Stimulated activated memory B cell treated with anti-CD40 and anti-IgM and Interleukin-4, amounts not matched to agents 10 μg/mL and 1 μg/mL and 100 μg/mL, for 72 hours (primary cell): ENCODE results near the gene MPHOSPH9.
A peak's percentile ranks its signal among the peaks of the same experiment; 100 is the strongest.
"Not testable (repeated sequence)": the region's sequence is repeated elsewhere in the genome, so short reads cannot be mapped to it uniquely, and the experiment has no call there.

ENCODE experiments used
- ATAC-seq: fragments of 150-1000 bp; cut with Tn5 transposase; 2 replicates; pipeline ENCODE4 v1.10.0; 2021
- H3K27ac Mint-ChIP-seq: one replicate; pipeline ENCODE4 v1.8.0; 2022; ENCODE audit warnings: mild to moderate bottlenecking, mixed read lengths
- H3K27me3 Mint-ChIP-seq: one replicate; pipeline ENCODE4 v1.8.0; 2022; ENCODE audit warnings: mixed read lengths
- H3K36me3 Mint-ChIP-seq: one replicate; pipeline ENCODE4 v1.8.0; 2022; ENCODE audit warnings: mixed read lengths
- H3K4me1 Mint-ChIP-seq: one replicate; pipeline ENCODE4 v1.8.0; 2022; ENCODE audit warnings: mixed read lengths
- H3K4me3 Mint-ChIP-seq: one replicate; pipeline ENCODE4 v1.8.0; 2022; ENCODE audit warnings: mild to moderate bottlenecking, moderate library complexity, mixed read lengths
- H3K9me3 Mint-ChIP-seq: one replicate; pipeline ENCODE4 v1.8.0; 2022; ENCODE audit warnings: mixed read lengths

MPHOSPH9 gene

GRCh38 chr12:123265851-123266678 lies 33.1 kb upstream of the MPHOSPH9 start:
- no peak for ATAC-seq
- Mint-ChIP-seq H3K36me3 (peaks cover 15% of the 10 kb centered on the region), H3K27ac (no peak overlapping the region), H3K27me3 (no peaks in the 10 kb centered on the region), H3K4me3 (no peak overlapping the region), H3K4me1 (peaks cover 28% of the 10 kb centered on the region), H3K9me3 (no peaks in the 10 kb centered on the region)

GRCh38 chr12:123264642-123265041 lies 31.7 kb upstream of the MPHOSPH9 start:
- H3K27ac Mint-ChIP-seq, result peak overlapping the region; percentile 15
- H3K9me3 Mint-ChIP-seq, result no peaks in the 10 kb centered on the region
- no peaks in the 10 kb centered on the region for H3K27me3 Mint-ChIP-seq
- peak; percentile 13 for ATAC-seq
- H3K4me1 Mint-ChIP-seq, result peaks cover 19% of the 10 kb centered on the region
- no peak overlapping the region for H3K4me3 Mint-ChIP-seq
- peaks cover 27% of the 10 kb centered on the region for H3K36me3 Mint-ChIP-seq

GRCh38 chr12:123263196-123263817 lies 30.4 kb upstream of the MPHOSPH9 start:
- H3K9me3 Mint-ChIP-seq, result no peaks in the 10 kb centered on the region
- H3K4me1 Mint-ChIP-seq, result peaks cover 5% of the 10 kb centered on the region
- ATAC-seq, result no peak
- no peak overlapping the region for H3K4me3 Mint-ChIP-seq
- H3K36me3 Mint-ChIP-seq, result peaks cover 27% of the 10 kb centered on the region
- H3K27ac Mint-ChIP-seq, result no peak overlapping the region
- H3K27me3 Mint-ChIP-seq, result no peaks in the 10 kb centered on the region

- H3K4me1 Mint-ChIP-seq, result no peaks in the 10 kb centered on the region
- H3K36me3 Mint-ChIP-seq, result peaks cover 33% of the 10 kb centered on the region
- no peak for ATAC-seq
- no peaks in the 10 kb centered on the region for H3K27me3 Mint-ChIP-seq
- H3K27ac Mint-ChIP-seq, result no peak overlapping the region
- H3K9me3 Mint-ChIP-seq, result no peaks in the 10 kb centered on the region
- no peak overlapping the region for H3K4me3 Mint-ChIP-seq
Measured at GRCh38 chr12:123261196-123261595, 28.3 kb upstream of the MPHOSPH9 start.

- Mint-ChIP-seq H3K4me1 (no peaks in the 10 kb centered on the region), H3K4me3 (no peak overlapping the region), H3K9me3 (no peaks in the 10 kb centered on the region), H3K36me3 (peaks cover 37% of the 10 kb centered on the region), H3K27ac (no peak overlapping the region), H3K27me3 (no peaks in the 10 kb centered on the region)
- no peak for ATAC-seq
Measured at GRCh38 chr12:123260081-123260480, 27.1 kb upstream of the MPHOSPH9 start.

GRCh38 chr12:123258593-123258992 lies 25.7 kb upstream of the MPHOSPH9 start:
- Mint-ChIP-seq H3K4me1 (no peaks in the 10 kb centered on the region), H3K27ac (no peak overlapping the region), H3K27me3 (no peaks in the 10 kb centered on the region), H3K36me3 (peaks cover 40% of the 10 kb centered on the region), H3K9me3 (no peaks in the 10 kb centered on the region), H3K4me3 (no peak overlapping the region)
- ATAC-seq, result no peak

- Mint-ChIP-seq H3K4me3 (no peak overlapping the region), H3K27ac (no peak overlapping the region), H3K36me3 (peaks cover 38% of the 10 kb centered on the region), H3K9me3 (no peaks in the 10 kb centered on the region), H3K4me1 (peaks cover 19% of the 10 kb centered on the region), H3K27me3 (no peaks in the 10 kb centered on the region)
- no peak for ATAC-seq
Measured at GRCh38 chr12:123254853-123255446, 22.0 kb upstream of the MPHOSPH9 start.

- H3K27ac Mint-ChIP-seq, result peak overlapping the region; percentile 24
- H3K4me3 Mint-ChIP-seq, result no peak overlapping the region
- no peak for ATAC-seq
- no peaks in the 10 kb centered on the region for H3K27me3 Mint-ChIP-seq
- no peaks in the 10 kb centered on the region for H3K9me3 Mint-ChIP-seq
- peaks cover 39% of the 10 kb centered on the region for H3K36me3 Mint-ChIP-seq
- H3K4me1 Mint-ChIP-seq, result peaks cover 23% of the 10 kb centered on the region
Measured at GRCh38 chr12:123253641-123254459, 20.9 kb upstream of the MPHOSPH9 start.

GRCh38 chr12:123252365-123252764 lies 19.4 kb upstream of the MPHOSPH9 start:
- H3K9me3 Mint-ChIP-seq, H3K27me3 Mint-ChIP-seq, H3K27ac Mint-ChIP-seq, H3K4me3 Mint-ChIP-seq, ATAC-seq: not testable (repeated sequence)
- H3K36me3 Mint-ChIP-seq, result peaks cover 53% of the 10 kb centered on the region
- H3K4me1 Mint-ChIP-seq, result peaks cover 31% of the 10 kb centered on the region

- H3K4me3 Mint-ChIP-seq, result no peak overlapping the region
- H3K36me3 Mint-ChIP-seq, result peaks cover 54% of the 10 kb centered on the region
- H3K4me1 Mint-ChIP-seq, result peaks cover 38% of the 10 kb centered on the region
- H3K27me3 Mint-ChIP-seq, result no peaks in the 10 kb centered on the region
- no peaks in the 10 kb centered on the region for H3K9me3 Mint-ChIP-seq
- no peak for ATAC-seq
- peak overlapping the region; percentile 45 for H3K27ac Mint-ChIP-seq
Measured at GRCh38 chr12:123251403-123252076, 18.6 kb upstream of the MPHOSPH9 start.

- Mint-ChIP-seq H3K27me3 (no peaks in the 10 kb centered on the region), H3K4me3 (no peak overlapping the region), H3K4me1 (peaks cover 46% of the 10 kb centered on the region), H3K27ac (peak overlapping the region; percentile 45), H3K9me3 (no peaks in the 10 kb centered on the region), H3K36me3 (peaks cover 51% of the 10 kb centered on the region)
- ATAC-seq, result no peak
Measured at GRCh38 chr12:123250471-123251383, 17.8 kb upstream of the MPHOSPH9 start.

- Mint-ChIP-seq H3K36me3 (peaks cover 51% of the 10 kb centered on the region), H3K4me1 (peaks cover 55% of the 10 kb centered on the region)
- H3K4me3 Mint-ChIP-seq, H3K27me3 Mint-ChIP-seq, ATAC-seq, H3K9me3 Mint-ChIP-seq, H3K27ac Mint-ChIP-seq: not testable (repeated sequence)
Measured at GRCh38 chr12:123248996-123249741, 16.2 kb upstream of the MPHOSPH9 start.

GRCh38 chr12:123248129-123248528 lies 15.2 kb upstream of the MPHOSPH9 start:
- H3K4me3 Mint-ChIP-seq, H3K9me3 Mint-ChIP-seq, H3K27me3 Mint-ChIP-seq, ATAC-seq: not testable (repeated sequence)
- H3K36me3 Mint-ChIP-seq, result peaks cover 42% of the 10 kb centered on the region
- H3K27ac Mint-ChIP-seq, result peak overlapping the region; percentile 22
- H3K4me1 Mint-ChIP-seq, result peaks cover 55% of the 10 kb centered on the region
